ENCODE measurements around the gene RBM47. TPM values are rescaled to one million over a fixed set of nuclear protein-coding genes. Genes with fewer than 3 reads are reported as not detected.

RBM47 gene
- total and polyA plus RNA-seq, 9 of the 15 experiments (the other 6 are each of a cell fraction or from before 2014, with no cell fraction given): 1.4 to 6.4 (median 3.3) TPM

GRCh38 chr4:40481977-40482376 is 147.7 kb downstream of the RBM47 start (continued):
- TF ChIP-seq, protein P1, sequence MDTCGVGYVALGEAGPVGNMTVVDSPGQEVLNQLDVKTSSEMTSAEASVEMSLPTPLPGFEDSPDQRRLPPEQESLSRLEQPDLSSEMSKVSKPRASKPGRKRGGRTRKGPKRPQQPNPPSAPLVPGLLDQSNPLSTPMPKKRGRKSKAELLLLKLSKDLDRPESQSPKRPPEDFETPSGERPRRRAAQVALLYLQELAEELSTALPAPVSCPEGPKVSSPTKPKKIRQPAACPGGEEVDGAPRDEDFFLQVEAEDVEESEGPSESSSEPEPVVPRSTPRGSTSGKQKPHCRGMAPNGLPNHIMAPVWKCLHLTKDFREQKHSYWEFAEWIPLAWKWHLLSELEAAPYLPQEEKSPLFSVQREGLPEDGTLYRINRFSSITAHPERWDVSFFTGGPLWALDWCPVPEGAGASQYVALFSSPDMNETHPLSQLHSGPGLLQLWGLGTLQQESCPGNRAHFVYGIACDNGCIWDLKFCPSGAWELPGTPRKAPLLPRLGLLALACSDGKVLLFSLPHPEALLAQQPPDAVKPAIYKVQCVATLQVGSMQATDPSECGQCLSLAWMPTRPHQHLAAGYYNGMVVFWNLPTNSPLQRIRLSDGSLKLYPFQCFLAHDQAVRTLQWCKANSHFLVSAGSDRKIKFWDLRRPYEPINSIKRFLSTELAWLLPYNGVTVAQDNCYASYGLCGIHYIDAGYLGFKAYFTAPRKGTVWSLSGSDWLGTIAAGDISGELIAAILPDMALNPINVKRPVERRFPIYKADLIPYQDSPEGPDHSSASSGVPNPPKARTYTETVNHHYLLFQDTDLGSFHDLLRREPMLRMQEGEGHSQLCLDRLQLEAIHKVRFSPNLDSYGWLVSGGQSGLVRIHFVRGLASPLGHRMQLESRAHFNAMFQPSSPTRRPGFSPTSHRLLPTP (IDR thresholded peaks at IDR 0.05; ENCODE audit: borderline replicate concordance, extremely low read depth, insufficient read length): no peak
- TF ChIP-seq MAZ (CRISPR knock-in tag; conservative IDR thresholded peaks at IDR 0.05 in 1 of 2, IDR thresholded peaks at IDR 0.05 in 1 of 2): no peak
- TF ChIP-seq, protein P2, sequence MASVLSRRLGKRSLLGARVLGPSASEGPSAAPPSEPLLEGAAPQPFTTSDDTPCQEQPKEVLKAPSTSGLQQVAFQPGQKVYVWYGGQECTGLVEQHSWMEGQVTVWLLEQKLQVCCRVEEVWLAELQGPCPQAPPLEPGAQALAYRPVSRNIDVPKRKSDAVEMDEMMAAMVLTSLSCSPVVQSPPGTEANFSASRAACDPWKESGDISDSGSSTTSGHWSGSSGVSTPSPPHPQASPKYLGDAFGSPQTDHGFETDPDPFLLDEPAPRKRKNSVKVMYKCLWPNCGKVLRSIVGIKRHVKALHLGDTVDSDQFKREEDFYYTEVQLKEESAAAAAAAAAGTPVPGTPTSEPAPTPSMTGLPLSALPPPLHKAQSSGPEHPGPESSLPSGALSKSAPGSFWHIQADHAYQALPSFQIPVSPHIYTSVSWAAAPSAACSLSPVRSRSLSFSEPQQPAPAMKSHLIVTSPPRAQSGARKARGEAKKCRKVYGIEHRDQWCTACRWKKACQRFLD (CRISPR knock-in tag; IDR thresholded peaks at IDR 0.05): no peak
- TF ChIP-seq PHF20 (IDR thresholded peaks at IDR 0.05; ENCODE audit: partially characterized antibody): no peak
- no peak for TF ChIP-seq MYBL2 (IDR thresholded peaks at IDR 0.05; ENCODE audit: low read depth)
- no peak for TF ChIP-seq MYBL2 (CRISPR knock-in tag; IDR thresholded peaks at IDR 0.05; ENCODE audit: borderline replicate concordance)
- TF ChIP-seq E2F5 (CRISPR knock-in tag; IDR thresholded peaks at IDR 0.05): no peak
